Renal cortical epithelial cell (primary cell): Measurements from ENCODE around the gene GFY. TPM values are rescaled to one million over a fixed set of nuclear protein-coding genes. Genes with fewer than 3 reads are reported as not detected.
A peak's percentile ranks its signal among the peaks of the same experiment; 100 is the strongest.

Experiments used
- DNase-seq: peaks from one replicate; pipeline ENCODE4 v3.0.0-alpha.2; 2011; ENCODE audit warnings: low read depth
- total RNA-seq: library from RNA; depleted of rRNA; stranded (reverse); fragments of >200 nt; gene quantifications from 2 replicates; pipeline ENCODE4 v1.2.3, GENCODE V29; 2014

Gene GFY
- total RNA-seq: not detected in 2 replicates

GRCh38 chr19:49425178-49425577, at the start of gene GFY:
TSS of gene GFY (plus strand) at chr19:49425388. CDS start at chr19:49426431, 1,043 bp downstream.
- DNase-seq: no peak

GRCh38 chr19:49378512-49378911, 46.7 kb upstream of the GFY start:
- DNase-seq: no peak

- no peak for DNase-seq
Observed at GRCh38 chr19:49380391-49380790, 44.8 kb upstream of the GFY start.

GRCh38 chr19:49382639-49383038, 42.5 kb upstream of the GFY start:
- DNase-seq: no peak

GRCh38 chr19:49383599-49383998, 41.6 kb upstream of the GFY start:
- DNase-seq: no peak

GRCh38 chr19:49387936-49388372, 37.2 kb upstream of the GFY start, which contains the start of gene KASH5:
TSS of gene KASH5 (plus strand) at chr19:49388249. CDS start at chr19:49390884, 2,635 bp downstream.
- DNase-seq: peak; percentile 54

- DNase-seq: no peak
Observed at GRCh38 chr19:49389406-49389805, 35.8 kb upstream of the GFY start.

- no peak for DNase-seq
Observed at GRCh38 chr19:49390131-49390928, 34.9 kb upstream of the GFY start.

GRCh38 chr19:49390929-49391359, 34.2 kb upstream of the GFY start:
- no peak for DNase-seq

GRCh38 chr19:49391581-49392399, 33.4 kb upstream of the GFY start:
- DNase-seq: peak; percentile 61

GRCh38 chr19:49393881-49394280, 31.3 kb upstream of the GFY start:
- no peak for DNase-seq

GRCh38 chr19:49395581-49396407, 29.4 kb upstream of the GFY start:
- no peak for DNase-seq

- no peak for DNase-seq
Observed at GRCh38 chr19:49396738-49397505, 28.3 kb upstream of the GFY start.

- no peak for DNase-seq
Observed at GRCh38 chr19:49398001-49398615, 27.1 kb upstream of the GFY start.

GRCh38 chr19:49398931-49399330, 26.3 kb upstream of the GFY start:
- DNase-seq: no peak

GRCh38 chr19:49400029-49400428, 25.2 kb upstream of the GFY start:
- peak; percentile 34 for DNase-seq

GRCh38 chr19:49403404-49404187, 21.6 kb upstream of the GFY start:
- no peak for DNase-seq

- no peak for DNase-seq
Observed at GRCh38 chr19:49407079-49407478, 18.1 kb upstream of the GFY start.

GRCh38 chr19:49407482-49408015, 17.6 kb upstream of the GFY start:
- no peak for DNase-seq
